CD4-positive, alpha-beta T cell (primary cell): Measurements from ENCODE around the gene LMO4. TPM values are rescaled to one million over a fixed set of nuclear protein-coding genes. Genes with fewer than 3 reads are reported as not detected.

Source experiments
- ATAC-seq: fragments of 200-7000 bp; cut with Tn5 transposase; one replicate; pipeline ENCODE4 v1.10.0; 2022; ENCODE audit warnings: mild to moderate bottlenecking; ENCODE audit not compliant: poor library complexity
- CTCF ChIA-PET: fragments of 350-600 bp; sonication (Branson Sonifier 250); formaldehyde crosslinking; loops from one replicate; lab custom pipeline; 2021; ENCODE audit warnings: antibody characterized with exemption, inconsistent platforms; lab: Charles Lee
- POLR2A ChIA-PET: fragments of 350-600 bp; sonication (Branson Sonifier 250); formaldehyde crosslinking; loops from one replicate; lab custom pipeline; 2021; ENCODE audit warnings: antibody characterized with exemption, inconsistent platforms; lab: Charles Lee
- DNase-seq, 14 experiments: peaks; one replicate each; pipeline ENCODE4 v3.0.0-alpha.2; 2013 to 2020; ENCODE audit warnings: mixed read lengths in 2 of 14
- H3K27ac ChIP-seq, 2 donors: one replicate each; pipeline versions ENCODE4 v1.5.1 to v1.7.0; 2013; ENCODE audit warnings: low read length in 2 of 2, low read depth in 1 of 2, mild to moderate bottlenecking in 1 of 2
- H3K27me3 ChIP-seq, 2 experiments: 1 replicate in 1 of 2; 2 replicates in 1 of 2; pipeline versions ENCODE4 v1.6.1 to v1.7.0; 2013; ENCODE audit warnings: low read length in 2 of 2, control low read depth in 1 of 2, mild to moderate bottlenecking in 1 of 2, moderate library complexity in 1 of 2; ENCODE audit not compliant: insufficient read depth in 2 of 2, control insufficient read depth in 1 of 2
- H3K36me3 ChIP-seq: one replicate; pipeline ENCODE4 v1.6.1; 2013; ENCODE audit warnings: low read length, control low read depth; ENCODE audit not compliant: insufficient read depth
- H3K4me1 ChIP-seq: one replicate; pipeline ENCODE4 v1.6.1; 2013; ENCODE audit warnings: low read length, control low read depth; ENCODE audit not compliant: insufficient read depth
- H3K4me3 ChIP-seq: one replicate; pipeline ENCODE4 v1.5.1; 2013; ENCODE audit warnings: mild to moderate bottlenecking, low read length, moderate library complexity
- H3K9me3 ChIP-seq, 2 experiments: 1 replicate in 1 of 2; 2 replicates in 1 of 2; pipeline versions ENCODE4 v1.6.1 to v1.7.0; 2013; ENCODE audit warnings: low read length in 2 of 2, mild to moderate bottlenecking in 2 of 2, control low read depth in 1 of 2, moderate library complexity in 1 of 2; ENCODE audit not compliant: control insufficient read depth in 1 of 2, insufficient read depth in 1 of 2
- H3K27ac Mint-ChIP-seq: one replicate; pipeline ENCODE4 v1.8.0; 2020; ENCODE audit warnings: mixed read lengths
- H3K27me3 Mint-ChIP-seq: one replicate; pipeline ENCODE4 v1.8.0; 2021; ENCODE audit warnings: mixed read lengths
- H3K36me3 Mint-ChIP-seq: one replicate; pipeline ENCODE4 v1.8.0; 2021; ENCODE audit warnings: low read depth, mixed read lengths
- H3K4me1 Mint-ChIP-seq: one replicate; pipeline ENCODE4 v1.8.0; 2021; ENCODE audit warnings: low read depth, mixed read lengths
- H3K4me3 Mint-ChIP-seq: one replicate; pipeline ENCODE4 v1.8.0; 2020; ENCODE audit warnings: mild to moderate bottlenecking, mixed read lengths
- H3K9me3 Mint-ChIP-seq: one replicate; pipeline ENCODE4 v1.8.0; 2020; ENCODE audit warnings: mixed read lengths
- CTCF ChIP-seq: fragments of 200-600 bp; IDR thresholded peaks from one replicate; pipeline ENCODE4 v1.8.0; 2022; ENCODE audit warnings: antibody characterized with exemption, mild to moderate bottlenecking
- intact Hi-C, 2 experiments: fragments of 100-400 bp; cut with DNase I in 1 of 2; cut with micrococcal nuclease in 1 of 2; formaldehyde crosslinking; loops; one replicate each; pipeline versions ENCODE4 v1.15.1 to v1.9.0; 2023 to 2025; cut with DNase I, micrococcal nuclease
- total RNA-seq, 174 experiments: library from RNA in 2 of 174; stranded (reverse) in 2 of 174; gene quantifications; one replicate each; pipeline ENCODE4 v1.2.3 and lab custom pipeline; 2021 to 2026

Gene LMO4
- total RNA-seq, 2 experiments from 2014 or later, result 16.0 to 18.2 TPM

GRCh38 chr1:87392248-87393192 lies 63.8 kb downstream of the LMO4 start:
- Histone ChIP-seq H3K4me1 (no peaks in the 10 kb centered on the region), H3K36me3 (no peaks in the 10 kb centered on the region), H3K27ac (no peak overlapping the region), H3K27me3 (no peaks in the 10 kb centered on the region), H3K9me3 (no peaks in the 10 kb centered on the region), H3K4me3 (no peak overlapping the region)
- H3K4me1 Mint-ChIP-seq, result no peaks in the 10 kb centered on the region
- no peaks in the 10 kb centered on the region for H3K36me3 Mint-ChIP-seq
- POLR2A ChIA-PET, result no interaction called here
- ATAC-seq (no peak), DNase-seq (no peak)
- H3K9me3 Mint-ChIP-seq, result no peaks in the 10 kb centered on the region
- no peak overlapping the region for H3K4me3 Mint-ChIP-seq
- no peaks in the 10 kb centered on the region for H3K27me3 Mint-ChIP-seq
- CTCF ChIA-PET, result no interaction called here
- TF ChIP-seq CTCF, result no peak
- H3K27ac Mint-ChIP-seq, result no peak overlapping the region
- intact Hi-C loops, result no loop called here

DNA sequence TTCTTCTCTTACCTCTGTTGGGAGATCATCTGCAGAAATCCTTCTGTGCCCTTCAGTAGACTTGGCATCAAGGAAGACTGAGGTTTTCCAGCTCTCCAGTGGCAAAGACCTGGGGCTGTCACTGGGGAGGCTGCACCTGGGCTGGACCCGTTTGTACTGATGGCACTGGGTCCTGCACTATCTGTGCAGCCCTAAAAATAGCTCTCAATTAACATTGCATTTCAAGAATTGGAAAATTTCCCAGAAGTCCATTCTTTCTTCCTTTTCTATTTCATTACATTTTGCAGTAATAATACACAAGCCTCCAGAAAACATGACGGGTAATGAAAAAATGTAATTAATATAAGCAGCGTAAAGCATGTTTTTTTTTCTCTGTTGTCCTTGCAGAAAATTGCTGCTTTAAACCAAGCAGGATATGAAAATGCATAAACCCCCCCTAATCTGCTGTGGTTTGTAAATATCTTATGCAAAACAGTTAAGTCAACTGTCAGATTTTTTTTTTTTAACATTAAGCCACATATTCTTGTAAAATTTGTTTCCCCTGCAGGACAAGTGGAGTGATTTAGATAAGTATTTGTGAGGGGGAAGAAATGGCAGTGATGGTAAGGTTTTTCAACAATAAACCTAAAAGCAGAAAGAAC lies 64.9 kb downstream of the LMO4 start:
- no peak for TF ChIP-seq CTCF
- no peaks in the 10 kb centered on the region for H3K4me1 ChIP-seq
- H3K27ac ChIP-seq, result no peak overlapping the region
- H3K9me3 Mint-ChIP-seq, result no peaks in the 10 kb centered on the region
- intact Hi-C loops, result no loop called here
- H3K36me3 Mint-ChIP-seq, result no peaks in the 10 kb centered on the region
- no peak overlapping the region for H3K27ac Mint-ChIP-seq
- ChIA-PET CTCF (no interaction called here), POLR2A (no interaction called here)
- H3K27me3 Mint-ChIP-seq, result no peaks in the 10 kb centered on the region
- DNase-seq (no peak), ATAC-seq (no peak)
- no peak overlapping the region for H3K4me3 ChIP-seq
- H3K4me1 Mint-ChIP-seq, result no peaks in the 10 kb centered on the region
- no peaks in the 10 kb centered on the region for H3K27me3 ChIP-seq
- H3K36me3 ChIP-seq, result no peaks in the 10 kb centered on the region
- H3K9me3 ChIP-seq, result no peaks in the 10 kb centered on the region
- H3K4me3 Mint-ChIP-seq, result no peak overlapping the region

- Histone ChIP-seq H3K27ac (no peak overlapping the region), H3K4me3 (no peak overlapping the region), H3K4me1 (no peaks in the 10 kb centered on the region), H3K9me3 (no peaks in the 10 kb centered on the region), H3K27me3 (no peaks in the 10 kb centered on the region), H3K36me3 (no peaks in the 10 kb centered on the region)
- intact Hi-C loops, result no loop called here
- POLR2A ChIA-PET, result no interaction called here
- H3K36me3 Mint-ChIP-seq, result no peaks in the 10 kb centered on the region
- ATAC-seq, result no peak
- no peaks in the 10 kb centered on the region for H3K9me3 Mint-ChIP-seq
- H3K27ac Mint-ChIP-seq, result no peak overlapping the region
- DNase-seq, result no peak
- TF ChIP-seq CTCF, result no peak
- H3K27me3 Mint-ChIP-seq, result no peaks in the 10 kb centered on the region
- CTCF ChIA-PET, result no interaction called here
- no peak overlapping the region for H3K4me3 Mint-ChIP-seq
- no peaks in the 10 kb centered on the region for H3K4me1 Mint-ChIP-seq
These were observed 65.8 kb downstream of the LMO4 start for GRCh38 chr1:87394513-87394912.
